A673 (cell line): ENCODE results near the gene IQCF5.

Experiments used
- CTCF ChIP-seq: fragments of 300-800, 200-600 bp; sonication (generic); conservative IDR thresholded peaks from 2 replicates; pipeline ENCODE4 v1.5.1; 2017; ENCODE audit warnings: low read depth, mild to moderate bottlenecking, antibody characterized with exemption, low read length, moderate library complexity, mixed read lengths
- EZH2 ChIP-seq: fragments of 200-600 bp; sonication (generic); IDR thresholded peaks from 2 replicates; pipeline ENCODE4 v1.6.1; 2017; ENCODE audit warnings: borderline replicate concordance, low read depth, mild to moderate bottlenecking, mixed read lengths, antibody characterized with exemption, low read length; ENCODE audit not compliant: poor library complexity, severe bottlenecking

DNA sequence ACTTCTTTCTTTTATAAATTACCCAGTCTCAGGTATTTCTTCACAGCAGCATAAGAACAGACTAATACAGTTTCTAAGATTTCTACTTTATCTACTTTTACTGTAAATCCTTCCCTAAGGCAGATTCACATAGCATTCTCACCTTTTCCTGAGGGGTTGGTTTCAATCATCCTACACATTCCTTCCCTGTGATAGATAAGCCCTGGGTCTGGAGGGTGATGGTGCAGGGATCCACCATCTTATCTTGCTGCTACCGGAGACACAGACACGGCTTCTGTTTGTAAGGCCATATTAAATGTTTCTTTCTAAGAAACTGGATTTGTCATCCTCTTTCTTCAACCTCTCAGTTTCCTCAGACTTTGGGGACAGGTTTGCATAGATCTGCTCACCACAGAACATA lies 6.1 kb downstream of the IQCF5 start:
- TF ChIP-seq CTCF (no peak), EZH2 (no peak)
